TTC549 (cell line): ENCODE measurements around the gene EXD3.

Experiments used
- FAIRE-seq: peaks from 2 replicates; lab custom pipeline; 2012; peaks lifted over from hg19 to GRCh38; lab: Jason Lieb, UNC

The EXD3 gene

DNA sequence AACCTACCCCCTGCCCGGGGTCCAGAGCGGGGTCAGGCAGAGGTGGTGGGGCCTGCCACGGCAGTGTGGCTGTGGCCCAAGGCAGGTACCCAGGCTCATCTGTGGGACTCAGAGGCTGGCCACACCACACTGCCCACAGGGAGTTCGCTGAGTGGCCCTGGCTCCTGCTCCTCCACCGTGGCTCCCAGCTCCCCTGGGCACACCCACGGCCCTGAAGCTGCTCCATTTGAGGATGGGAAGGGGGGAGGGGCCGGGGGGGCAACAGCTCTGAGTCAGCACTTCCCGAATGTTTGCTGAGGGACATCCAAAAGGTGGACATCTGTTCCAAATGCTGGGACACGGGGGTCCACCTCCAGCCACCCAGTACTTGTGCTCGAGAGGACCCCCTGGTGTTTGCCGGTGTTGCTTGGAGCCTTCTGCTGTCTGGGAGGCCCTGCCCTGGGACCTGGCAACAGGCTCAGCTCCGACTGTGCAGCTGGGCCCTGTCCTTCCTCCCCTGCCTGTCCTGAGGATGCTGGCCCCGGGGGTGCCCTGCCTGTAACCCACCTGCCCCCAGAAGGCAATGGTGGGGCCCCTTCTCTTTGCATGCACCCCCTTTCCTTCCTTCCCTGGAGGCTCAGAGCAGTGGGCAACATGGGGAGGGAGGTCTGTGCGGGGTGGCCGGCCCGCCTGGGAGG, 118.4 kb downstream of the EXD3 start:
- FAIRE-seq: no peak

DNA sequence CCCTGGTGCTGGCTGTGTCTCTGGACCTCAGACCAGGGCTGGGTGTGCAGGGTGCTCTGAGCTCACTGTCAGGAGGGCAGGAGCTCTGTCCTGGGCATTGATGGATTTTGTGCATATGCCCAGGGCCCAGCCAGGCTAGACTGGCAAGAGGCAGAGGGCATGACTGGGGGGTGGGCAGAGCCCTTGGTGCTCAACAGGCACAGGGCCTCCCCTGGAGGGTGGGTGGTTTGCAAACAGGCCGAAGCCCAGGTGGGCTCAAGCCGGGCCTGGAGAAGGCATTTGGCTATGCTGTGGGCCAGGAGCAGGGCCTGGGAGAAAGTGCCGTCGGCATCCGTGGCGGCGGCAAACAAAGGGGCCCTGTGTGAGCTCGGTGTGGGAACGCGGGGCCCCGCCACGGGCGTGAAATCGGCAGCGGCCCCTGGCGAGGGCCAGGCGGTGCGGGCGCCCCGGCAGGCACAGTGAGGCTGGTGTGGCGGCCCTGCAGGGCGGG, 119.0 kb downstream of the EXD3 start:
- FAIRE-seq: no peak

DNA sequence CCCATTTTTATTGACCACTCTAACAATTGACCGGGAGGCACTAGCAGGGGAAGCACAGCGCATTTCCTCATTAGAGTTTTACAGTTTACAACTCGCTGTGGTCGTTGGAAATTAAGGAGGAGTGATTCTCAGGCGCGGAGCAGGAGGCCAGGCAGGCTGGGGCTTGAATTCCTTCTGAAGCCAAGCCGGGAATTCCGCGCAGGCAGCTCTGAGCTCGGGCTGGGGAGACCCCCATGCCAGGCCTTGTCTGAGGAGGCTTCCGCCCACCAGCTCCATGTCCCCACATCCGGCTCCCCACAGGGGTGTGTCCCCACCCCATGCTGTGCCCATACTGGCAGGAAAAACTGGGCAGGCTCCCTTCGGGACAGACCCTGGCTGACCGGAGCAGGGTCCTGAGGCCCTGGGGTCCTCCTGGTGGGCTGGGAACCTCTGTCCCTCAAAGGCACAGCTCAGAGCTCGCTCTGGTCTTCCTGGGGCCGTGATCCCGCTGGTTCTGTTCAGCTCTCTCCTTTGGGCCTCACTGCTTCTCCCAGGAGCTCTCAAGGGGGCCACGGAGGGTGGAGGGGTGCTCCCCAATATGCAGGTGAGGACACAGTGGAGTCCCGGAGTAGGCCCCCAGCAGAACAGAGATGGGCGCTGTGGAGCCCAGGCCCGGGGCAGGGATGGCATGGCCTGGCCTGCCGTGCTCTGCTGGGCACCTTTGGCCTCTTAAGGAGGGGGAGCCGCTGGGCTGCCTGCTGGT, 119.6 kb downstream of the EXD3 start:
- no peak for FAIRE-seq

DNA sequence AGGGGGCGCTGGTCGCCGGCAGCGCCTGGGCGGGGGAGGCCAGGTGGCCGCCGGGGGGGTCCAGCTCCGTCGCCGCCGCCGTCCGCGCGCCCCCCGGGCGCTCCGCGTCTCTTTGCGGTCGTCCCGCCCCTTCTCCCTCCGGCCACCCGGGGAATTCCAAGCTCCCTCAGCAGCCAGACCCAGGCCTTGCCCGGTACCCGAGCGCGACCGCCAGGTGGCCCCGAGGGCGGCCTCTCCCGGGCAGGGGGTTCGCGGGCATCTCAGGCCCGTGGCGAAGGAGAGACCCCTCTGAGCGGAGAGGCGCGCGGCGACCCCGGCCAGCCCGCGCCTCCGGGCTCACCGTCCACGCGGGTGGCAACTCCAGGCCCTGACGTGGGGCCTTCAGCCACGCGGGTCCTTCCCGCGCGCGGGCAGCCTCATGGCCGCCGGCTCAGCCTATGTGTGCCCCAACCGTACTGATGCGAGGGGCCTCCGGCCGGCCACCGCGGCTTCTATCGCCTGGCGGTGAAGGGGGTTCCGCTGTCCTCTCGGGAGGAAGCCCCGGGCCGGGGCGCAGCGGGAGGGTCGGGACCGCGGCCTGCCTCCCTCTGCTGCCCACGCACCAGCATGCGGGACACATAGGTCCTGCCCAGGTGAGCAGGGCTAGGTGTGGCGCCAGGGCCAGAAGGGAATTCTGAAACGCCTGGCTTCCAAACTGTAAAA, 120.4 kb downstream of the EXD3 start:
- FAIRE-seq: no peak

DNA sequence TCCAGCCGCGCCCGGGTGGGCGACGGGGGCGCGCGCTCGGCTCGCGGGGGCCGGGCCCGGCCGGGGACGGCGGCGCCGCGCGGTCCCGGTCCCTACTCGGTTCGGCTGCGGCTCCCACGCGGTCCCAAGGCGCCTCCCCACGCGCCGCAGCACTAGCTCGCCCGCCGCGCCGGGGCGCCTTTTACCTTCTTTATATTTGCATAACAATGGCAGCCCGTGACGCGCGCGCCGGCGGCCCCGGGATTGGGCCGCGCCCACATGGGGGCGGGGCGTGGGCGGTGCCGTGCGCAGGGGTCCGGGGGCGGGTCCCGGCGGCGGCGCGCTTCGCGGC, 120.9 kb downstream of the EXD3 start, which contains the start of gene NRARP:
Gene NRARP (minus strand): TSS at position 154 of the 331 bp plus-strand sequence. CDS start 343 bp downstream, outside the sequence.
- no peak for FAIRE-seq

DNA sequence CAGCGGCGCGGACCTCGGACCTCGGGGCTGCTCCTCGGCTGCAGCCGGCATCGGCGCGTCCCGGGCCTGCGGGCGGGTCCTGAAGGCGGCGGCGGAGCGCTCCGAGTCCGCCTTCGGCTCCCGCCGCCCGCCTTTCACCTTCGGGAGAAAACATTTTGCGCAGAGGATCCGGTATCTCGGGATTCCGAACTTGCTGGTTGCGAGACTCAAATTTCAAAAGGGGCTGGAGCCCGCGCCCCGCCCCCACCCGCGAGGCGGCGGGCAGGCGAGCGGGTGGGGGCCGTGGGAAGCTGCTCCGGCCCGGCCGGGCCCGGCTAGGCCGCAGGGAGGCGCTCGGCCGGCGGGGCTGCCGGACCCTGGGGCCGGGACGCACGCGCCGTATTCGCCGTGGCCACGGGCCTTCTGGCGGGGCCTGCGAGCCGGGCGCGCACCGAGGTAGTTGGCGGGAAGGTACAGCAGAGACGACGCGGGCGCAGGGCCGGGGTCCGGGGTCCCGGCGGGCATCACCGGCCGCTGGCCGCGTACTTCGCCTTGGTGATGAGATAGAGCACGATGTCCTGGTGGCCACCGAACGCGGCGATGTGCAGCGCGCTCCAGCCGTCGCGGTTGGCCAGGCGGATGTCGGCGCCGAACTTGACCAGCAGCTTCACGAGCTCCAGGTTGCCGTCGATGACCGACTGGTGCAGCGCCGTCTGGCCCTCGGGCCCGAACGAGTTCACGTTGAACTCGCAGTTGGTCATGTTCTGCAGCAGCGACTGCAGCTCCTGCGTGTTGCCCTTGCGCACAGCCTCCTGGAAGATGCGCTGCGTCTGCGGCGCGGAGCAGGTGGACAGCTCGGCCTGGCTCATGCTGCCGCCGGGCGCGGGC, 121.6 kb downstream of the EXD3 start:
- FAIRE-seq: no peak

DNA sequence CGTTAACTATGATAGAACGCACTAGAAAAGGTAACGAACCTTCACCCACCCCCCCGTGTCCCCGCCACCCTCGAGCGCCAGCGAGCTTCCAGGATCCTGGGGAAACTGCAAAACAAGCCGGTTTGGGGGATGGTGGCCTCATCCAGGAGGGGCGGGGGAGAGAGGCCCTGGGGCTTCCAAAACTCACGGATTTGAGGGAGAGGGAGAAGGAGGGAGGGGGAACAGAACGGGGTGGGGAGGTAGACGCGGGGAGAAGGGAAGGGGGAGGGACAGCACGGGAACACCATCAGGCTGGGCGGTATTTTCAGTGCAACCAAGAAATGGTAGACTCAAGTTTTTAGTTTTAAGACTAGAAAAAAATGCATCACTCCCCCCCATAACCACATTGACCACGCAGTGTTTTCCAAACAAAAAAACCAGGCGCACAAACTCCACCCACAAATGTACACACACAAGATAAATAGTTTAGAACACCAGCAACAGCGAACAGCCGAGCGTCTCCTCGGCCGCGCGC, 122.3 kb downstream of the EXD3 start:
- no peak for FAIRE-seq

DNA sequence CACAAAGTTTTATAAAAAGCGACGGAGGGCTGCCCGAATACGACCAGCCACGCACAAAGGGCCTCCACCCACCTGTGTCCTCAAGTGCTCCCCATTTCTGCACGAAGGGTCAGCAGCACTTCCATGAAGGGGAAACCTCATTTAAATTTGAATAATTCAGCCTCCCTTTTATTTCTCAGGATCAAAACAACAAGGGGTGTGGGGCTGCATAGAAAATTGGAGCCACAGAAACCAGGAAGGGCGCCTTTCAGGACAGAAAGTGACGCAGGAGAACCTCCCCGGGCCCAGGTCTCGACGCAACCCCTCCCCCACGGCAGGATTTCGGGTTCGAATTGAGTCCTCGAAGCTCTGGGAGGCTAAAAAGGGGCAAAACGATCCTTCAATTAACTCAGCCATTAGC, 123.0 kb downstream of the EXD3 start:
- FAIRE-seq: no peak

DNA sequence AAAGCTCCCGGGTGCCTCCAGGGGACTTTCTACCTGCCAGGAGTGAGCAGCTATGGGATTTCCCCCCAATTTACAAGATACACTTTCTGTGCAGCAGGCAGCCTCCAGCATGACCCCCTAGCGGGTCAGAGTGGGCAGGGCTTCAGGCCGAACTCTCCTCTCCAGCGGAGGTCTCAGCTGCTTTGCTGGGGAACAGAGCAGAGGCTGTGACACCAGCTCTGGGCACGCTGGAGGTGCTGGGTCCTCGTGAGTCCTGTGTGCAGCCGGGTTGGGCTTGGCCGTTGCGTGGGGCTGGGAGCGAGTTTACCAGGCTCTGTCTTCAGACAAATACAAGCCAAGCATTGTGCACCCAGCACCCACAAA, 123.8 kb downstream of the EXD3 start:
- no peak for FAIRE-seq

DNA sequence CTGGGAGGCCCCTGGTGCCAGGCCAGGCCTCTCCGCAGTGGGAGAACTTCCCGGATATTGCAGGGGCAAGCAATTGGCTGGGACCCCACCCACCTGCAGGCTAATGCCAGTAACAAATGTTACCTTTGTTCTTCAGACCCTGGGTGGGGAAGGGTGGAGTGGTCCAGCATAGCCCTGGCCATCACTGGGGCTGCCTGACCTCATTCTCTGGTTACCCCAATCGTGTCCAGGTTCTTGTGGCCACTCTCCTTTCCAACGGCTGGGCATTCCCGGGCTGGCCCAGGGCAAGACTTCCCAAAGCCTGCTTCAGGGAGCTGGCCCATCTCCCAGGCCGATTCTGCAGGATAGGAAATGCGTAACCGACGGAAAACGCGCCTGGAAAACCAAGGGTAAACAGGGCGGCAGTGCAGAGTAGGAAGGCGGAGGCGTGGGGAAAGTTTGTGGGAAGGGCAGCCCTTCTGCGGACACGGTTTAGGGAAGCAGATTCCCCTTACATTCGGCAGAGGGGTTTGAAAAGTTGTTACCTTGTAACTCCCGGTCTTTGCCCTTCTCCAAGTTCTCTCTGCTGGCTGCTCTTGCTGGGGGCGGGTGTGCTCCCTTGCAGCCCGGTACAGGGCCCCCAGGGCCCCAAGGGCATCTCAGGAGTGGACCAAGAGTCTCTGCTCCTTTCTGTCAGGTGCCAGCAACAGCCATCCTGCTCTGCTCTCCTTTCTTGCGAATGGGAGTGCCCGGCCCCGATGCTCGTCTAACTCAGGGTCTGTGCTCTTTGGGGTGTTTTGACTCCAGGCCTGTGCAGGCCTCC, 124.4 kb downstream of the EXD3 start:
- FAIRE-seq: no peak

DNA sequence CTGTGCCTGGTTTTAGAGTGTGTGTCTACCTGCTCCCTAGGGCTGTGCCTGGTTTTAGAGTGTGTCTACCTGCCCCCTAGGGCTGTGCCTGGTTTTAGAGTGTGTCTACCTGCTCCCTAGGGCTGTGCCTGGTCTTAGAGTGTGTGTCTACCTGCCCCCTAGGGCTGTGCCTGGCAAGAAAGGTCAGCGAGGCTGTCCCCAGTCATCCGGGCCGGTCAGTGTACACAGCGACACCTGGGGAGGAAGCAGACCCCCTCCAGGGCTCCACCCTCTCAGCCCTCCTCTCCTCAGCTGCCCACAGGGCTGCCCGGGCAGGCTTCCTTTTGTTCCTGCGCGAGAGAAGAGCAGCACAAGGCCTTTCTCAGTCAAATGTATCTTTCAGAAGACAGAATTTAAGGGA, 125.0 kb downstream of the EXD3 start:
- FAIRE-seq: no peak

DNA sequence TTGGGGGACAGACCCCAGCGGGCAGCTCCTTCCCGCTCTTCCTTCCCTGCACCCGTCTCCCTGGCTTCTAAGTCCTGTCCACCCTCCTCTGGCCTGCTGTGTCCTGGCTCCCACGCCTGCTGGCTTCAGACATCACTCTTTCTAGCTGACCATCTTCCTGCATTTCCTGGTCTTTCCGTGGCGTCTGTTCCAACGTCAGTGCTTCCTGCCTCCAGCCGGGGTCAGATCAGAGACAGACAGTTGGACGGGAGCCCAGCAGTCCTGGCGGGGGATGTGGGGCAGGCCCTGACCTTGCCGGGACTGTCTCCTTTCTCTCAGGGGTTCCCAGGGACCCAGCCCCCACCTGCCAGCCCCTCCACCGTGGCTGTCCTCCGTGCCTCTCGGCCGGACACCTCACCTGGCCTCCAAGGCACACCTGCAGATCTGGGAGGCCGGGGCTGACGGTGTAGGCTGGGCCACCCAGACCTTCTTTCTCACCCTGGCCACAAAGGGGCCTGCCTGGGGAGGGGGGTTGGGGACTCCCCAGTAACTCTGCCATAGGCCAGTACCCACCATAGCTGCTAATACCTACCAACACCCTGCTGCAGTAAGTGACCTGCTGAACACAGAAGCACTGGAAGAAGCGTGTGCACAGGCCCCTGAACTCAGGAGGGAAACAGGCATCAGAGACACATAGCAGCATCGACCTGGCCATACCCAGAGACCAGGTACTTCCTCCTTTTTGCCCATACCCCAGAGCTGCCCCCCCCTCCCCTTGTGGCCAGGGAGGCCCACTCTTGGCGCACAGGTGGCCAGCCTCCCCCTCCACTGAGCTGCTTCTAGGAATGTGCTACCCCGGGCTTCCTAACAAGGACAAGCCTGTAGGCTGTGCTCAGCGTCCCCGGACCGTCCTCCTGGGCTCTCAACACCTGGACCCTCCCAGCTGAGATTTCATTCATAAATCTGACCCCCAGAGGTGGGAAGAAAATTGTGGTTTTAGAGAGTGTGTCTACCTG, 126.0 kb downstream of the EXD3 start:
- FAIRE-seq: no peak

DNA sequence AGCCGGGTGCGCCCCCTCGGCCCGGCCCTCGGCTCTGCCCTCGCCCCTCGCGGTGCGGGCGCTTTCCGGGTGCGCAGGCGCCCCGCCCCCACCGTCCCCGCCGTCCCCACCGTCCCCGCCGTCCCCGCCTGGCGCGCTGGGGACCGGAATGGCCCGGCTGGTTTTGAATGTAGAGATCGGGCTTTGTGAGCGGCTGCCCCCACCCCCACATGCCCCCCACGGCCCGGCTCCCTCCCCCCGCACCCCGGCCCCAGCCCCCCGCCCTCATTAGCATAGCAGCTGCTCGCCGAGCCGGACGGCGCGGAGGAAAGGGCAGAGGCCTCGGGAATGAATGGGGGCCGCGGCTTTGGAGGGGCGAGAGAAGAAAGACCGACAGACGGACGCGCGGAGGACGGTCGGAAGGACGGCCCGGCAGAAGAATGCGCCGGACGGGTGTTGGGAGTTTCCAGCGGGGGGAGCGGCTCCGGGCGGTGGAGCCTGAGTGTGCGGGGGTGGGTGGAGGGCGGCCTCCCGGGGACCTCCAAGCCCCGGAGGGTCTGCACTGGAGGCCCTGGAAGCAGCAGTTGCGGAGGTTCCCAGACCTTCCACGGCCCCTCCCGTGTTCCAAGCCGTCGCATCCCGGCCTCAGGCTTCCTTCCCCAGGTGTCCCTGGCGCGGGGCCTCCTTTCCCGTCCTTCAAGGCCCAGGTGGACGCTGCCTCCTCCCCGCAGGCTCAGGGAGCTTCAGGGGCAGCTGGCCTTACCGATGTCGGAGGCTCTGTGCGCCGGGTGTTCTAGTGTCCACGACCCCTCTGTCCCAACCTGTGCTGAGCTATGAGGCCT, 126.9 kb downstream of the EXD3 start:
- no peak for FAIRE-seq

DNA sequence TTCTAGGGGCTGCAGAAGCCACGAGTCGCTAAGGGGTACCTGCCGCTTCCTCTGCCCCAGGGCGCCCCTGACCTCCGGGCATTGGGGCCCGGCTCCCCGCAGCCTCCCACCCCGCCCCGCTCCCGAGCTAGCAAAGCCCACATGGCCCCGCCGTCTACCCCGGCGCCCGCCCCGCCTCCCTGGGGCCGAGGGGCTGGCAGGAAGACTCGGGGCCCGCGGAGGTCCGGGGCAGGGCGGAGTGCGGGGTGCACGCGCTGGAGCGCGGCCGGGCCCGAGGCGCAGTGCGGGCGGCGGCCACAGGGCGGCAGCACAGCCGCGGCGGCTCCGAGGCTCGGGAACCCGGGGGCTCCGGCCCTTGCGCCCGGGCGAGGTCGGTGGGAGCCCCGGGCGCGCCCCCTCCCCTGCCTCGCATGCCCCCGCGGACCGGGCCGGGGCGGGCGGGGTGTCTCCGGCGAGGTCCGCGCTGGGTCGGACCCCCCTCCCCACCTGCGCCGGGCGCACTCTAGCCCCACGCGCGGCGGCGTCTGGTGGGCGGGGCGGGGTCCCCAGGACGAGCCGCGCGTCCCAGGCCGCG, 127.6 kb downstream of the EXD3 start:
- no peak for FAIRE-seq

DNA sequence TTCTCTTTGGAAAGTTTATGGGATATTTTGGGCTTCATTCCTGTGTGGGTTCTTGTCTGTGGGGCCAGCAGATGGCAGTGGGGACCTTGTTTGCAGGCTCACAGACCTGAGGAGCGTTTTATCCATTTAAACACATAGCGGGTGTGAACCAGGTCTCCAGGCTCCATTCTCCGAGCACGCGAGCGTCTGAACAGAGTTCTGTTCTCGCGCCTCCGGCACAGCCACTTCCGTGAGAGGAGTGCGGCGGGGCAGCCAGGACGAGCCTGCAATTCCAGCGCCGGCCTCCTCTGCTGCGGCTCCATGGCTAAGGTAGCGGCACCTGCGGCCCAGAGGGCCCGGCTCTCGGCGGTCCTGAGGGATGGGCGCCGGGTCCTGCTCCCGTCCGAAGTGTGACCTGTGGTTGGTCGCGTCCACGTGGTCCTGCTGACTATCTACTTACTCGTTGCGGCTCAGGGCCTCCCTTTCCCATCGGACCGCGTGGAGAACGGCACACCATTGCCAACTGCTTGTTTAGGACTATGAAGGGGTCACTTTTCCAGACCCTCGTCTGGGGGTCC, 128.2 kb downstream of the EXD3 start:
- FAIRE-seq: no peak

DNA sequence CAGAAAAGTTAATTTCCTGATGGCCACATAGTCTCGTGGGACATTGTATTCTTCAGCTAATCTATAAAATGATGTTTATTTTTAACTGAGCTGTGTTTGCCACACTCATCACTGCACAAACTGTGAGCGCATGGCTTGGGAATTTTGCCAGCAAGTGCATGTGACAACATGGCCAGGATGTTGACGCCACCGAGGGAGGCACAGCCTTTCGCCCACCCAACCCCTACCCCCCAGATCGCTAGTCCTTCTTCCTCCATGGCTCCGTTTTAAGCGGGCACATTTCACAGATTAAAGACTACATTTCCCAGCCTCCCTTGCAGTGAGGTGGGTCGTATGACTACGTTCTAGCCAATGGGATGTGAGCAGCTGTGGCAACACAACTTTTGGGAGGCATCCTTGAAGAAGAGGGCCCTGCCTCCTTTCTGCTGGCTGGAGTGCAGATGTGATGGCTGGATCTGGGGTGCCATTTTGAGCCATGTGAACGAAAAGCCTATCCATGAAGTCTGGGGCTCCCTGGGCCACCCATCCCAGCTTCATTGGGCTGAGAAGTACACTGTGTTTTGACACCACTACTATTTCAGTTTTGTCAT, 128.8 kb downstream of the EXD3 start:
- FAIRE-seq: peak; percentile 47

DNA sequence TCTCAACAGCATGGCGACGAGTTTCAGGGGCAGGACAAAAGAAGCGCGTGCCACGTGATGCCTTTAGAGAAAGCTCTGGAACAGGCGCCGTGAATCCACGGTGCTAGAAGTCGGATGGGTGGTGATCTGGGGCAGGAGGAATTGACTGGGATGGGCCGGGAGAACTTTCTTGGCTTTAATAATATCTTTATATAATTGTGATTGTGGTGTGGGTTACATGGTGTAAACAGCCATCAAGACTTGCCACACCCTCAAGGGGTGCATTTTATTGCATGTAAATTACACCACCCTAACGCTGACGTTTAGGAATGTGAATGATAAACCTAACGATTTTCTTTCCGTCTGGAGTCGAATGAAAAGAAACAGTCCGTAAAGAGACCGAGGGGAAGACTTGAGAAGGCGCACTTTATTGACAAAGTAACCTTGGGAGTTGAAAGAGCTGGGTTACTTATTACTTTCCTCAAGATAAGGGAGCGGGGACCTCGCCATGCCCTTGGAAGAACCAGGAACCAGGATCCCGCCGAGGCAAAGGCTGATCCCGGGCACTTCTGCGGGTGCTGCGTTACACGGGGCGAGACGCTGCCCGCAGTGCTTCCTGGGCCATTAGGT, 129.4 kb downstream of the EXD3 start:
- no peak for FAIRE-seq

DNA sequence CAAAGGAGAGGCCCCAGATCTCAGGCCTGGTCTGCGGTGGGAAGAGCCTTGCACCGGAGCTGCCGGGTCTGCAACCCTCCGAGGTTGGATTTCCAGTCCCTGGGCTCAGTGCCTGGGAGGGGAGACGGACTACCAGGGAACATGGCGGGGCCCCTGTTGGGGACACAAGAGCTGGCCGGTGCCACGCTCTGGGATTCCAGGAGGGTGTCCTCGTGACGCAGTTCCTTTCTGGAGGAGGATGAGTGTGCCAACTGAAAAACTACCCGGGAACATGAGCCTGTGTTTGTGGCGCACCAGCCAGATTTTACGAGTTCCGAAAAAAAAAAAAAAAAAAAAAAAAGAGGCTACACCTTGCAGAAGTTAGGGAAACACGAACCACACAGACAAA, 129.9 kb downstream of the EXD3 start:
- FAIRE-seq: no peak
